Measurements from ENCODE around the gene CHIC2. TPM values are rescaled to one million over a fixed set of nuclear protein-coding genes. Genes with fewer than 3 reads are reported as not detected.
A peak's percentile ranks its signal among the peaks of the same experiment; 100 is the strongest.
"Not testable (repeated sequence)": the region's sequence is repeated elsewhere in the genome, so short reads cannot be mapped to it uniquely, and the experiment has no call there.

Gene CHIC2
- total RNA-seq: 10 to 100 TPM; 22.8 to 34.6 (median 25.0) TPM
- 10 to 100 TPM; 17.6 to 19.8 (median 18.0) TPM for polyA plus RNA-seq

DNA sequence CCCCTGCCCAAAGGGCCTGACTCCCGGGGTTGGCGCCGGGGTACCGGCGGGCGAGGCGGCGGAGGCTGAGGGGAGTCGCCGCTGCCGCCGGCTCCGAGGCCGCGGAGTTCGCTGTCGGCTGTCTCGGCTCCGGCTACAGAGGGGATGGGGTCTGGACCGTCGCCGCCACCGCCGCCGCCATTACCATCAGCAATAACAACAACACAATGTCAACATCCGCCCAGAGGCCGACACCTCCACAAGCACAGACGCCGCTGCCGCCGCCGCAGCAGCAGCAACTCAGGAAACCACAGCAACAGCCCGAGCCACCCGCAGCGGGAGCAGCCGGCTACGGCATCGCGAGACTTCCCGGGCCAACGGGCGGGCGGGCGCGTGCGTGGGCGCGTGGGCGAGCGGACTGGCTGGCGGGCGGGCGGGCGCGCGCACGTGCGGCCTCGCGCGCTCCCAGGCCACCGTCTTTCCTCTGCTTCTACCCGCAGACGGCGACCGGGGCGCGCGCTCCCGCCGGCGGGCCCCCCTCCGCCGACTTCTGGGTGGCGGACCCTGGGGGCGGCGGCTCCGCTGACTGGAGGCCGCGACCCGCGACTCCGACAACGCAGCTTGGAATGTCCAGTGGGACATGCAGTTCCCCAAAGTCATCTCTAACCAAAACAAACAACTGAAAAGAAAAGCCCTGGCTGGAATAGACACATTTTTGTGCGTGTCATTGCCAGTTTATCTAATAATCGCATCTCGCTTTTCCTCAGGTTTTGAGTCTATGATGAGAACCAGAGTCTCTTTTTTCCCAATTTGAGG lies at the start of gene CHIC2:
Gene CHIC2 (minus strand): TSS at position 289 of the 795 bp plus-strand sequence. CDS start 305 bp downstream, outside the sequence.
- 0% methylated on average over 87 of the region's 87 CpGs for WGBS, 2 donors
- Histone ChIP-seq H3K9me3 (no peaks in the 10 kb centered on the region), H3K27ac (peak within 1 kb of the TSS; percentile 87 to 95 (median 92)), H3K36me3 (no peaks in the 10 kb centered on the region), H3K4me1 (peaks cover 0 to 40% (median 29%) of the 10 kb centered on the region in 4 donors), H3K27me3 (no peaks in the 10 kb centered on the region), H3K4me3 (peak within 1 kb of the TSS; percentile 94 to 99 (median 96))
- TF ChIP-seq POLR2AphosphoS5 (IDR thresholded peaks at IDR 0.05) (peak; percentile 96 to 100 (median 98)), EP300 (IDR thresholded peaks at IDR 0.05) (peak in 2 of 4 donors; percentile 66 to 79), POLR2A (IDR thresholded peaks at IDR 0.05) (peak; percentile 93 to 94)
- TF ChIP-seq, protein P1, sequence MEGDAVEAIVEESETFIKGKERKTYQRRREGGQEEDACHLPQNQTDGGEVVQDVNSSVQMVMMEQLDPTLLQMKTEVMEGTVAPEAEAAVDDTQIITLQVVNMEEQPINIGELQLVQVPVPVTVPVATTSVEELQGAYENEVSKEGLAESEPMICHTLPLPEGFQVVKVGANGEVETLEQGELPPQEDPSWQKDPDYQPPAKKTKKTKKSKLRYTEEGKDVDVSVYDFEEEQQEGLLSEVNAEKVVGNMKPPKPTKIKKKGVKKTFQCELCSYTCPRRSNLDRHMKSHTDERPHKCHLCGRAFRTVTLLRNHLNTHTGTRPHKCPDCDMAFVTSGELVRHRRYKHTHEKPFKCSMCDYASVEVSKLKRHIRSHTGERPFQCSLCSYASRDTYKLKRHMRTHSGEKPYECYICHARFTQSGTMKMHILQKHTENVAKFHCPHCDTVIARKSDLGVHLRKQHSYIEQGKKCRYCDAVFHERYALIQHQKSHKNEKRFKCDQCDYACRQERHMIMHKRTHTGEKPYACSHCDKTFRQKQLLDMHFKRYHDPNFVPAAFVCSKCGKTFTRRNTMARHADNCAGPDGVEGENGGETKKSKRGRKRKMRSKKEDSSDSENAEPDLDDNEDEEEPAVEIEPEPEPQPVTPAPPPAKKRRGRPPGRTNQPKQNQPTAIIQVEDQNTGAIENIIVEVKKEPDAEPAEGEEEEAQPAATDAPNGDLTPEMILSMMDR (IDR thresholded peaks at IDR 0.05): no peak
- peak; percentile 97 for DNase-seq
- intact Hi-C loops (cut with DNase I): loop anchor here (2.0 to 10.0 kb wide), 3 partner anchors 132 to 700 kb away; partner anchors contain the start of gene SCFD2

DNA sequence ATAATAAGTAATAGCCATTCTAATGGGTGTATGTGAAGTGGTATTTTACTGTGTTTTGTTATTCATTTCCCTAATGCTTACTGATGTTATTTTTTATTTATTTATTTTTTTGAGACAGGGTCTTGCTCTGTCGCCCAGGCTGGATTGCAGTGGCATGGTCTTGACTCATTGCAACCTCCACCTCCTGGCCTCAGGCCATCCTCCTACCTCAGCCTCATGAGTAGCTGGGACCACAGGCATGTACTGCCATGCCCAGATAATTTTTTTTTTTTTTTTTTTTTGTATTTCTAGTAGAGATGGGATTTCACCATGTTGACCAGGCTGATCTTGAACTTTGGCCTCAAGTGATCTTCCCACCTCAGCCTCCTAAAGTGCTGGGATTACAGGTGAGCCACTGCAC lies 48.8 kb upstream of the CHIC2 start:
- H3K4me3 ChIP-seq; H3K36me3 ChIP-seq; H3K9me3 ChIP-seq; DNase-seq; H3K27ac ChIP-seq; intact Hi-C loops (cut with DNase I): not testable (repeated sequence)
- Histone ChIP-seq H3K4me1 (peaks cover 0 to 14% (median 7%) of the 10 kb centered on the region in 4 donors), H3K27me3 (peaks cover 15 to 36% (median 28%) of the 10 kb centered on the region in 3 donors)
- WGBS, 2 donors: 88 to 97% methylated on average over 1 of the region's 1 CpG

- H3K27ac ChIP-seq: no peak overlapping the region
- H3K4me3 ChIP-seq: no peak overlapping the region
- H3K36me3 ChIP-seq: no peaks in the 10 kb centered on the region
- TF ChIP-seq POLR2A (IDR thresholded peaks at IDR 0.05): no peak
- no peak for TF ChIP-seq EP300 (IDR thresholded peaks at IDR 0.05)
- TF ChIP-seq POLR2AphosphoS5 (IDR thresholded peaks at IDR 0.05): no peak
- WGBS, 2 donors: 24 to 25% methylated on average over 10 of the region's 10 CpGs
- DNase-seq: no peak
- intact Hi-C loops (cut with DNase I): no loop called here
- peaks cover 20 to 68% (median 40%) of the 10 kb centered on the region in 3 donors for H3K27me3 ChIP-seq
- H3K9me3 ChIP-seq: no peaks in the 10 kb centered on the region
- H3K4me1 ChIP-seq: peaks cover 0 to 14% (median 7%) of the 10 kb centered on the region in 4 donors
Observed at GRCh38 chr4:54110019-54110416, 45.6 kb upstream of the CHIC2 start.

DNA sequence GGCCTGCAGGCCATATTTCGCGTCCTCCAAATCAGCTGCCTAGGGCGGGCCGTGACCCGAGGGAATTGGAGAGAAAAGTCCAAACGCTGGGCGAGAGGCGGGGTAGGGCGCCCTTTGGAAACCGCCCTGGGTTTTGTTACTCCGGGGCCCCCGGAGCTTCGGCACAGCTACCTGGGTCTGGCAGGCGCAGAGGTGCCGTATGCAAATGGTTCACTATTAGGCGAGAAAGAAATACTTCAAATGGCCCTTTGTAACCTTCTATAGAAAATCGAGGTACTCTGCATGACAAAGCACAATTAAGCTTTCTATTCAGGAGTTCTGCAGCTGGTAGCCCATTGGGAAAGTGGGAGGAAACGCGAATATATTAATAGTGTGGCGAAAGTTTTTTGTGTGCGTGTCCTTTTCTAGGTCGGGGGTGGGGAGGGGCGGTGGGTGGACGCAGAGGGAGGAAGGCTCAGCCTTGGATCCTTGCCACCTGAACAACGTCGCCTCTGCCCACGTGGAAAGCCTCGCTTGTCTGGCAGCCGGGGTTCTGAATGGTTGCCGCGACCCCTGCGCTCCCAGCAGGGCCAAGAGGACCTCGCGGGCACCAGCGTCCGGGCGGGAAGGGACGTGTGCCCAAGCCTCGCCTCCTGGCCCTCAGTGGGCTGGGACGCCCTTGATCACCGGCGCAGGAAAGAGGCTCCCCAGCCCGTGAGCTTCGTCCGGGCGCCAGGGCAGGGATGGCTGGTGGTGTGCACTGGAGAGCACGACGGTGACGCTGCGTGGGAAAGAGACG lies 45.0 kb upstream of the CHIC2 start:
- no peak overlapping the region for H3K4me3 ChIP-seq
- H3K27ac ChIP-seq: no peak overlapping the region
- peaks cover 20 to 74% (median 41%) of the 10 kb centered on the region in 3 donors for H3K27me3 ChIP-seq

GRCh38 chr4:54107951-54108748 lies 43.7 kb upstream of the CHIC2 start:
- no peak for DNase-seq
- 15 to 20% methylated on average over 22 of the region's 22 CpGs for WGBS, 2 donors
- Histone ChIP-seq H3K27me3 (peaks cover 20 to 87% (median 49%) of the 10 kb centered on the region in 3 donors), H3K4me3 (no peak overlapping the region), H3K36me3 (no peaks in the 10 kb centered on the region), H3K4me1 (peaks cover 0 to 26% (median 18%) of the 10 kb centered on the region in 4 donors), H3K9me3 (no peaks in the 10 kb centered on the region), H3K27ac (no peak overlapping the region)
- intact Hi-C loops (cut with DNase I): no loop called here
- TF ChIP-seq, protein P1 (IDR thresholded peaks at IDR 0.05): no peak
- TF ChIP-seq POLR2A (IDR thresholded peaks at IDR 0.05) (no peak), POLR2AphosphoS5 (IDR thresholded peaks at IDR 0.05) (no peak), EP300 (IDR thresholded peaks at IDR 0.05) (no peak)

More for the DNA sequence above, 45.0 kb upstream of the CHIC2 start:
- intact Hi-C loops (cut with DNase I): no loop called here
- TF ChIP-seq POLR2AphosphoS5 (IDR thresholded peaks at IDR 0.05): no peak
- 5 to 9% methylated on average over 51 of the region's 51 CpGs for WGBS, 2 donors
- Histone ChIP-seq H3K4me1 (peaks cover 0 to 14% (median 7%) of the 10 kb centered on the region in 4 donors), H3K36me3 (no peaks in the 10 kb centered on the region), H3K9me3 (no peaks in the 10 kb centered on the region)
- no peak for DNase-seq
